Retinal pigment epithelial cell (primary cell): ENCODE measurements around the gene SGSM1.

ENCODE experiments used
- DNase-seq: peaks from one replicate; pipeline ENCODE4 v3.0.0-alpha.2; 2010; ENCODE audit warnings: low read depth
- H3K4me3 ChIP-seq: 2 replicates; pipeline ENCODE4 v1.5.1; 2011; ENCODE audit warnings: mild to moderate bottlenecking, low read length, control low read depth, moderate library complexity
- TF ChIP-seq, protein P1 (sequence below): conservative IDR thresholded peaks from 2 replicates; pipeline ENCODE4 v1.5.1; 2011; ENCODE audit warnings: low read depth, low read length, control low read depth, inconsistent platforms

The SGSM1 gene

DNA sequence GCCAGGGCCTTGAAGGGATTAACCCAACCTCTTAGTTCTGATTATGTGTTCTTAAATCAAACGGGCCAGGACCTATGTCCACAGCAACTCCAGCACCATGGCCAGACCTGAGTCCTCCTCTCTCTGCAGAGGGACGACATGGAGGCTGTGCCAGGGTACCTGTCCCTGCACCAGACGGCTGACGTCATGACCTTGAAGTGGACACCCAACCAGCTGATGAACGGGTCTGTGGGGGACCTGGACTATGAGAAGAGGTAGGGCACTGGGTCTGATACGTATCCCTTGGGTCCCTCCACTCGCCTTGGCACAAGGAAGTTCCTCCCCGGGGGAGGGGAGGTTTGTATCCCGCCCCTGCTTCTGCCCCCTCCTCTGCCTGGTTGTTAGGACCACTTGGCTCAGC, 53.6 kb downstream of the SGSM1 start:
- no peak for DNase-seq
- TF ChIP-seq, protein P1, sequence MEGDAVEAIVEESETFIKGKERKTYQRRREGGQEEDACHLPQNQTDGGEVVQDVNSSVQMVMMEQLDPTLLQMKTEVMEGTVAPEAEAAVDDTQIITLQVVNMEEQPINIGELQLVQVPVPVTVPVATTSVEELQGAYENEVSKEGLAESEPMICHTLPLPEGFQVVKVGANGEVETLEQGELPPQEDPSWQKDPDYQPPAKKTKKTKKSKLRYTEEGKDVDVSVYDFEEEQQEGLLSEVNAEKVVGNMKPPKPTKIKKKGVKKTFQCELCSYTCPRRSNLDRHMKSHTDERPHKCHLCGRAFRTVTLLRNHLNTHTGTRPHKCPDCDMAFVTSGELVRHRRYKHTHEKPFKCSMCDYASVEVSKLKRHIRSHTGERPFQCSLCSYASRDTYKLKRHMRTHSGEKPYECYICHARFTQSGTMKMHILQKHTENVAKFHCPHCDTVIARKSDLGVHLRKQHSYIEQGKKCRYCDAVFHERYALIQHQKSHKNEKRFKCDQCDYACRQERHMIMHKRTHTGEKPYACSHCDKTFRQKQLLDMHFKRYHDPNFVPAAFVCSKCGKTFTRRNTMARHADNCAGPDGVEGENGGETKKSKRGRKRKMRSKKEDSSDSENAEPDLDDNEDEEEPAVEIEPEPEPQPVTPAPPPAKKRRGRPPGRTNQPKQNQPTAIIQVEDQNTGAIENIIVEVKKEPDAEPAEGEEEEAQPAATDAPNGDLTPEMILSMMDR = no peak
- no peak overlapping the region for H3K4me3 ChIP-seq

DNA sequence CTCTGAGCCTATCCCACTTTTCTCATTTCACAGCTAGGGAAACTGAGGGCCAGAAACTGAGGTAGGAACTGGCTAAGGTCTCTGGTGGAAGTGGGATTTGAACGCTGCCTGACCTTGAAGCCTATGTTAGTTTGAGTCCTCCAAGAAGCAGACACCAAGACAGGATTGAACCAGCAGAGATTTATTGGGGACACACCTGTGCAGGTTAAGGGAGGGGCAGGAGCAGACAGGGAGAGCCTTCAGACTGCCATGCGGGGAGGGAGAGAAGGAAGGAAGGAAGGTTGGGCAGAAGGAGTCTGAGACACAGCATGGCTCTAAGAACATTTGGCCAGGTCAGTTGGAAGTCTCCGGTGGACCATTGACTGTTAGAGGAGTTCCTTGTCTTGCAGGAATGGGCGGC, 59.5 kb downstream of the SGSM1 start:
- no peak for DNase-seq
- TF ChIP-seq, protein P1 = no peak
- H3K4me3 ChIP-seq = no peak overlapping the region

DNA sequence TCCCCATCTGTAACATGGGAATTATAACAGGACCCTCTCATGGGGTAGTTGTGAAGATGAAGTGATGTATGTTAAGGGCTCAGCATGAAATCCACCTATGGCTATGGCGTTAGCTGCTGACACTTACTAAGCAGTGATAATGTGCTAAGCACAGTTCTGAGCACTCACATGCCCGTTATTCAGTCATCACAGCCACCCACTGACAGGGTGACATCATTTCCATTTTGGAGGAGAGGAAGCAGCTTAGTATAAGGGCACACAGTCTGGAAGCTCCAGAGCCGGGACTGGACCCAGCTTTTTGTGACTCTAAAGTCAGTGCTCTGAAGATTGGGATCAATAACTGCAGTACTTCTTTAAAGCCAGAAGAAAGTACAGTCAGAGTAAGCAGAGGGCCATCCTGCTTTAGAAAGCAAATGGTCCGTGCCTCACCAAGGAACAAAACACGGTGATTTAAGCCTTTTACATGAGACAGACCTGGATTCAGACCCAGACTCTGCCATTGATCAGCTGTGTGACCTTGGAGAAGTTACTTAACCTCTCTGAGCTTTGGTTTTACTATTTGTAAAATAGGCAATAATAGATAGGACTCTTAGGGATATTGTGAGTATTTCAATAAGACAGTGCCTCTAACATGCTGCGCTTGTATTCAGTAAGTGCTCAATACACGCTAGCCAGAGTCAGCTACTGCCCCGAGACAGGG, 61.5 kb downstream of the SGSM1 start:
- no peak for DNase-seq
- TF ChIP-seq, protein P1 = no peak
- no peak overlapping the region for H3K4me3 ChIP-seq

- DNase-seq = no peak
- TF ChIP-seq, protein P1 = no peak
- no peak overlapping the region for H3K4me3 ChIP-seq
These were observed 63.0 kb downstream of the SGSM1 start for GRCh38 chr22:24868979-24869378.

- no peak overlapping the region for H3K4me3 ChIP-seq
- no peak for DNase-seq
- TF ChIP-seq, protein P1 = no peak
These were observed 65.7 kb downstream of the SGSM1 start for GRCh38 chr22:24871611-24872205.

GRCh38 chr22:24873226-24873625, 67.2 kb downstream of the SGSM1 start:
- TF ChIP-seq, protein P1 = no peak
- H3K4me3 ChIP-seq = no peak overlapping the region
- DNase-seq = no peak
